Ammon's horn (tissue), 1 donor: ENCODE measurements around the gene GRID2.
A peak's percentile ranks its signal among the peaks of the same experiment; 100 is the strongest.

Source experiments
- DNase-seq: peaks from one replicate; pipeline ENCODE4 v3.0.0-alpha.2; 2016; ENCODE audit warnings: low spot score

Gene GRID2

GRCh38 chr4:92714640-92715039 lies 410.9 kb downstream of the GRID2 start:
- no peak for DNase-seq

- DNase-seq = no peak
These were observed 429.5 kb downstream of the GRID2 start for GRCh38 chr4:92733231-92733630.

GRCh38 chr4:92735025-92735665 lies 431.4 kb downstream of the GRID2 start:
- DNase-seq = no peak

- DNase-seq = no peak
These were observed 456.7 kb downstream of the GRID2 start for GRCh38 chr4:92760433-92760832.

GRCh38 chr4:92776080-92776479 lies 472.3 kb downstream of the GRID2 start:
- no peak for DNase-seq

GRCh38 chr4:92789741-92790140 lies 486.0 kb downstream of the GRID2 start:
- no peak for DNase-seq

GRCh38 chr4:92791871-92792440 lies 488.2 kb downstream of the GRID2 start:
- no peak for DNase-seq

GRCh38 chr4:92809381-92809780 lies 505.6 kb downstream of the GRID2 start:
- DNase-seq = no peak

GRCh38 chr4:92812652-92813051 lies 508.9 kb downstream of the GRID2 start:
- no peak for DNase-seq

GRCh38 chr4:92814677-92815076 lies 510.9 kb downstream of the GRID2 start:
- no peak for DNase-seq

GRCh38 chr4:92825256-92825655 lies 521.5 kb downstream of the GRID2 start:
- DNase-seq = no peak

GRCh38 chr4:92825791-92826190 lies 522.0 kb downstream of the GRID2 start:
- peak; percentile 8 for DNase-seq

GRCh38 chr4:92830771-92831170 lies 527.0 kb downstream of the GRID2 start:
- no peak for DNase-seq

GRCh38 chr4:92840880-92841279 lies 537.1 kb downstream of the GRID2 start:
- no peak for DNase-seq

GRCh38 chr4:92843784-92844183 lies 540.0 kb downstream of the GRID2 start:
- no peak for DNase-seq

GRCh38 chr4:92847026-92847425 lies 543.3 kb downstream of the GRID2 start:
- DNase-seq = no peak

- no peak for DNase-seq
These were observed 558.7 kb downstream of the GRID2 start for GRCh38 chr4:92862509-92862908.

GRCh38 chr4:92864096-92864495 lies 560.3 kb downstream of the GRID2 start:
- peak; percentile 14 for DNase-seq

GRCh38 chr4:92872604-92873003 lies 568.8 kb downstream of the GRID2 start:
- no peak for DNase-seq

GRCh38 chr4:92885632-92886031 lies 581.9 kb downstream of the GRID2 start:
- no peak for DNase-seq

GRCh38 chr4:92952426-92952825 lies 648.7 kb downstream of the GRID2 start:
- no peak for DNase-seq

- DNase-seq = no peak
These were observed 649.1 kb downstream of the GRID2 start for GRCh38 chr4:92952897-92953296.

- no peak for DNase-seq
These were observed 649.7 kb downstream of the GRID2 start for GRCh38 chr4:92953462-92953861.

- no peak for DNase-seq
These were observed 658.1 kb downstream of the GRID2 start for GRCh38 chr4:92961881-92962280.
